CD8-positive, alpha-beta memory T cell (primary cell): ENCODE results near the gene FUT3. TPM values are rescaled to one million over a fixed set of nuclear protein-coding genes. Genes with fewer than 3 reads are reported as not detected.

Source experiments
- CTCF ChIA-PET: fragments of 350-600 bp; sonication (Branson Sonifier 250); formaldehyde crosslinking; loops from one replicate; lab custom pipeline; 2021; ENCODE audit warnings: antibody characterized with exemption; lab: Charles Lee
- POLR2A ChIA-PET: fragments of 350-600 bp; sonication (Branson Sonifier 250); formaldehyde crosslinking; loops from one replicate; lab custom pipeline; 2021; ENCODE audit warnings: antibody characterized with exemption; lab: Charles Lee
- DNase-seq, 5 donors: peaks; one replicate each; pipeline versions ENCODE4 v3.0.0 to v3.0.0-alpha.2; 2020 to 2022; ENCODE audit warnings: mixed read lengths in 1 of 5
- H3K27ac ChIP-seq: one replicate; pipeline ENCODE4 v1.7.0; 2013; ENCODE audit warnings: low read depth, mild to moderate bottlenecking, low read length, moderate library complexity
- H3K27me3 ChIP-seq: 2 replicates; pipeline ENCODE4 v1.7.0; 2013; ENCODE audit warnings: low read length, mild to moderate bottlenecking; ENCODE audit not compliant: insufficient read depth, poor library complexity, severe bottlenecking
- H3K36me3 ChIP-seq: 2 replicates; pipeline ENCODE4 v1.7.0; 2013; ENCODE audit warnings: mild to moderate bottlenecking, low read length, moderate library complexity; ENCODE audit not compliant: insufficient read depth
- H3K4me1 ChIP-seq: 2 replicates; pipeline ENCODE4 v1.7.0; 2013; ENCODE audit warnings: mild to moderate bottlenecking, low read length, moderate library complexity; ENCODE audit not compliant: insufficient read depth
- H3K4me3 ChIP-seq: 2 replicates; pipeline ENCODE4 v1.7.0; 2013; ENCODE audit warnings: mild to moderate bottlenecking, low read length
- H3K9me3 ChIP-seq: 2 replicates; pipeline ENCODE4 v1.7.0; 2013; ENCODE audit warnings: mild to moderate bottlenecking, low read length
- H3K27ac Mint-ChIP-seq, 8 donors: one replicate each; pipeline ENCODE4 v1.8.0; 2020 to 2021; ENCODE audit warnings: mixed read lengths in 8 of 8, mild to moderate bottlenecking in 6 of 8, inconsistent platforms in 3 of 8, moderate library complexity in 3 of 8
- H3K27me3 Mint-ChIP-seq, 2 donors: one replicate each; pipeline ENCODE4 v1.8.0; 2020 to 2021; ENCODE audit warnings: mixed read lengths in 2 of 2, mild to moderate bottlenecking in 1 of 2, moderate library complexity in 1 of 2
- H3K36me3 Mint-ChIP-seq, 3 donors: one replicate each; pipeline ENCODE4 v1.8.0; 2020 to 2021; ENCODE audit warnings: mixed read lengths in 3 of 3, inconsistent platforms in 1 of 3, mild to moderate bottlenecking in 1 of 3
- H3K4me1 Mint-ChIP-seq, 3 donors: one replicate each; pipeline ENCODE4 v1.8.0; 2020 to 2021; ENCODE audit warnings: mixed read lengths in 3 of 3, inconsistent platforms in 1 of 3, mild to moderate bottlenecking in 1 of 3
- H3K4me3 Mint-ChIP-seq, 7 donors: one replicate each; pipeline ENCODE4 v1.8.0; 2020 to 2021; ENCODE audit warnings: mixed read lengths in 7 of 7, mild to moderate bottlenecking in 6 of 7, moderate library complexity in 4 of 7, inconsistent platforms in 2 of 7
- H3K9me3 Mint-ChIP-seq, 5 donors: one replicate each; pipeline ENCODE4 v1.8.0; 2020 to 2022; ENCODE audit warnings: mixed read lengths in 5 of 5, mild to moderate bottlenecking in 3 of 5, moderate library complexity in 2 of 5, inconsistent platforms in 1 of 5
- polyA plus RNA-seq: library from polyadenylated mRNA; unstranded; fragments of 300-500 nt; fragmentation: Illumina TruSeq; gene quantifications from one replicate; pipeline ENCODE4 v1.2.3, GENCODE V29; 2021
- total RNA-seq, 2 experiments: library from RNA; stranded (reverse); gene quantifications; one replicate each; pipeline ENCODE4 v1.2.3, GENCODE V29; 2021

FUT3 gene
- total and polyA plus RNA-seq, 3 experiments from 2014 or later: not detected

DNA sequence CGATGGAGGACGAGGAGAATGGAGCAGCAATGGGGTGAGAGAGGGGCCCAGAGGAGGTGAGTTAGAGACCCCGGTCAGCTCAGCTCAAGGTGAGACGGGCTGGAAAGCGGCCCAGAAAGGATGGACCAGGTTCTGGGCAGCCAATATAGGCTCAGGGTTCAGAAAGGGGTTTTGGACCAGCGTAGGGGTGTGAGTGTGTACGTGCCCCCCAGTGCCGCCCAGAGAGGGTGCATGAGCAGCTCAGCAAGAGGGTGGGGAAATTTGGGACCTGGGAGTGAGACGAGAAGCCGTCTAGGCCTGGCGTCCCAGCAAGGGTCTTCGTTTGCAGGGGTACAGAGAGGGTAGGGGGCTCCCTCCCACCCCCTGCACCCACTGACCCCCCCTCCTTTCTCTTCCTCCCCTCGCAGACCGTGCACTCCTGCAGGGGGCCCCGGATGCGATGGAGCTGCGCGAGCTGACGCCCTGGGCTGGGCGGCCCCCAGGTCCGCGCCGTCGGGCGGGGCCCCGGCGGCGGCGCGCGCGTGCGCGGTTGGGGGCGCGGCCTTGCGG, 23.8 kb downstream of the FUT3 start:
- Mint-ChIP-seq H3K27ac (peak overlapping the region in 7 of 8 donors; percentile 47 to 96 (median 90)), H3K36me3 (peaks cover 0 to 2% (median 0%) of the 10 kb centered on the region in 3 donors), H3K4me3 (peak overlapping the region; percentile 72 to 95 (median 82)), H3K9me3 (peaks cover 0 to 5% (median 0%) of the 10 kb centered on the region in 5 donors), H3K4me1 (peaks cover 4 to 19% (median 4%) of the 10 kb centered on the region in 3 donors), H3K27me3 (peaks cover 3 to 11% of the 10 kb centered on the region in 2 donors)
- no peaks in the 10 kb centered on the region for H3K27me3 ChIP-seq
- H3K9me3 ChIP-seq: no peaks in the 10 kb centered on the region
- no peak for DNase-seq
- H3K27ac ChIP-seq: peak overlapping the region; percentile 77
- H3K4me1 ChIP-seq: peaks cover 19% of the 10 kb centered on the region
- ChIA-PET CTCF (interaction anchor here (0.6 to 1.2 kb wide), 2 partner anchors 23 to 1687 kb away, joined by 3 to 4 read pairs; no protein-coding TSS in a partner anchor), POLR2A (interaction anchor here (0.8 to 2.5 kb wide), 2 partner anchors 27 to 77 kb away, joined by 3 to 24 read pairs; partner anchors contain the start of genes NDUFA11 and VMAC)
- no peak overlapping the region for H3K4me3 ChIP-seq
- no peaks in the 10 kb centered on the region for H3K36me3 ChIP-seq

DNA sequence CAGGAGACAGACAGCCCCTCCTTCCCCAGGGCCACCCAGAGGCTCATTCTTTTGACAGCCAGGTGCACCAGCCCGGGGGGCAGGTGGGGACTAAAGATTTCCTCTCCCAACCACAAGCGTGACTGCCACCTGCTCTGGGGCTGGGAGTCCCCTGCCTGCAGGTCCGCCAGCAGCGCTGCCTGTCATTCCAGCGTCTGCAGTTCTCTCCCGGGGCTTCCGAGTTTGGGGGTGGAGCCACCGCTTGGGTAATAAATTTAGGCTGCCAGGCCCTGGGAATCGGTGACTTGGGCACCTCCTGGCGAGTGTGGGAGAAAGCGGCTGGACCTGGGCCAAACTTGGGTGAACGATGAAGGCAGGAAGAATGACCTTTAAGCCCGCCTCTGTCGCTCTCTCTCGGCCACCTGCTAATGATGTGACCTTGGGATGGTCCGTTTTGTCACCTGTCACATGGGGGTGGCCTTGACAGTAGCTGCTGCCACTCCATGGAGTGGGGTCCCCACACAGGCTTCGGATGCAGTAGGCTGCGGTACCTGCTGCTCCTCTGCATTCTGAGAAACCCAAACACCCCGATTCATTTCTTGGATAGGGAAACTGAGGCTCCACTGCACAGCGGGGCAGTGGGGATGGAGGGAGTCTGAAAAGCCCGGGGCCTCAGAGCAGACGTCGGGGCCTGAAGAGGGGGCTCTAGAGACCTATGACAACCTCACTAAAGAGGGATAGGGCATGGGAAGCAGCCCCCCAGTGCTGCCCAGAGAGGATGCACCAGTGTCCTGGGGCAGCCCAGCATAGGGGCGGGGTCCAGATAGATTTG, 24.5 kb downstream of the FUT3 start:
- DNase-seq: peak in 3 of 5 donors; percentile 16 to 55 (median 49)
- Histone ChIP-seq H3K27me3 (no peaks in the 10 kb centered on the region), H3K4me3 (no peak overlapping the region), H3K27ac (no peak overlapping the region), H3K36me3 (no peaks in the 10 kb centered on the region), H3K4me1 (peaks cover 19% of the 10 kb centered on the region), H3K9me3 (no peaks in the 10 kb centered on the region)
- ChIA-PET POLR2A (interaction anchor here (0.8 to 2.5 kb wide), 2 partner anchors 27 to 77 kb away, joined by 3 to 24 read pairs; partner anchors contain the start of genes NDUFA11 and VMAC), CTCF (interaction anchor here (1.2 kb wide), 1 partner anchor 23 kb away, joined by 4 read pairs; no protein-coding TSS in a partner anchor)
- H3K9me3 Mint-ChIP-seq: peaks cover 0 to 5% (median 0%) of the 10 kb centered on the region in 5 donors
- peaks cover 3 to 11% of the 10 kb centered on the region in 2 donors for H3K27me3 Mint-ChIP-seq
- H3K4me3 Mint-ChIP-seq: peak overlapping the region; percentile 72 to 87 (median 80)
- peak overlapping the region in 6 of 8 donors; percentile 76 to 96 (median 90) for H3K27ac Mint-ChIP-seq
- peaks cover 4 to 19% (median 4%) of the 10 kb centered on the region in 3 donors for H3K4me1 Mint-ChIP-seq
- H3K36me3 Mint-ChIP-seq: peaks cover 0 to 2% (median 0%) of the 10 kb centered on the region in 3 donors

DNA sequence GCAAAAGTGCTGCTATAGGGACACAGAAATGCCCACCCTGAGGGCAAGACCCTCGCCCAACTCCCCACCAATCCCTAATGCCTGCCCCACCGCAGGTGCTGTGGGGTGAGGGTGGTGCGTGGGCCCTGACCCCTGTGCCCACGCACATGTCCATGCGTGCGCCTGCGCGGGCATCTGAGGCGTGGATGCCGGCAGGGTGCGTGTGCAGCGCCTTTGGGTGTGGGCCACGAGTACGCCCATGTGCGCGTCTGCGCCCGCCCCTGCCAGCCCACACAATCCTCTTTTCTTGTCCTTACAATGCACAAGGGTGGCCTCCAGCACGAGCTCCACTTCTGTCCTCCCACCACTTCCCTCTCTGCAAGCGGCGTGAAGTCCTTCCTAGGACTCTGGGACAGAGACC, 26.1 kb downstream of the FUT3 start:
- H3K4me1 ChIP-seq: peaks cover 19% of the 10 kb centered on the region
- no peak for DNase-seq
- H3K9me3 Mint-ChIP-seq: peaks cover 0 to 5% (median 0%) of the 10 kb centered on the region in 5 donors
- peak overlapping the region in 1 of 8 donors; percentile 15 for H3K27ac Mint-ChIP-seq
- POLR2A ChIA-PET: interaction anchor here (0.6 kb wide), 1 partner anchor 21 kb away, joined by 3 read pairs; no protein-coding TSS in a partner anchor
- peaks cover 0 to 2% (median 0%) of the 10 kb centered on the region in 3 donors for H3K36me3 Mint-ChIP-seq
- no peak overlapping the region for H3K27ac ChIP-seq
- no peak overlapping the region for H3K4me3 ChIP-seq
- peaks cover 4 to 19% (median 4%) of the 10 kb centered on the region in 3 donors for H3K4me1 Mint-ChIP-seq
- H3K4me3 Mint-ChIP-seq: no peak overlapping the region
- H3K9me3 ChIP-seq: no peaks in the 10 kb centered on the region
- H3K36me3 ChIP-seq: no peaks in the 10 kb centered on the region
- H3K27me3 ChIP-seq: no peaks in the 10 kb centered on the region
- peaks cover 6 to 13% of the 10 kb centered on the region in 2 donors for H3K27me3 Mint-ChIP-seq
- CTCF ChIA-PET: no interaction called here

DNA sequence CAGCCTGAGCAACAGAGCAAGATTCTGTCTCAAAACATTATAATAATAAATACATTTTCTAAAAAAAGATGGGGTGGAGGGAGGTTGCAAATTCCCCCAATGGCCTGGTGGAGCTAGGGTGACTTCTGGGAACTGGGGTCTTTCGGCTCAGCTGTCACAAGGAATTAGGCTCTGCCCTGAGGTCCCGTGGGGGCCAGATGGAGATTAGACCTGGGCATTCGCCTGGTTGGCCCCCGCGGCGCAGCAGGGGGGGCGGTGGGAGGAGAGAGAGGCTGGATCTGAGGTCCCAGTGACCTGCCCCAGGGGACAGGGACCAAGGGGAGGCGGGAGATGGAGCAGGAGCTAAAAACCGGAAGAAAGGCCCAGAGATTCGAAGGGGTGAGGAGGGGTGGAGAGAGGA, 26.5 kb downstream of the FUT3 start:
- H3K4me3 ChIP-seq: no peak overlapping the region
- Mint-ChIP-seq H3K27ac (no peak overlapping the region), H3K27me3 (peaks cover 3 to 13% of the 10 kb centered on the region in 2 donors), H3K4me3 (no peak overlapping the region), H3K4me1 (peaks cover 4 to 19% (median 4%) of the 10 kb centered on the region in 3 donors), H3K36me3 (peaks cover 0 to 2% (median 0%) of the 10 kb centered on the region in 3 donors), H3K9me3 (peaks cover 0 to 5% (median 0%) of the 10 kb centered on the region in 5 donors)
- H3K9me3 ChIP-seq: no peaks in the 10 kb centered on the region
- no peaks in the 10 kb centered on the region for H3K27me3 ChIP-seq
- CTCF ChIA-PET: no interaction called here
- H3K27ac ChIP-seq: no peak overlapping the region
- DNase-seq: no peak
- H3K36me3 ChIP-seq: no peaks in the 10 kb centered on the region
- peaks cover 19% of the 10 kb centered on the region for H3K4me1 ChIP-seq
- POLR2A ChIA-PET: interaction anchor here (0.6 kb wide), 1 partner anchor 20 kb away, joined by 3 read pairs; no protein-coding TSS in a partner anchor

DNA sequence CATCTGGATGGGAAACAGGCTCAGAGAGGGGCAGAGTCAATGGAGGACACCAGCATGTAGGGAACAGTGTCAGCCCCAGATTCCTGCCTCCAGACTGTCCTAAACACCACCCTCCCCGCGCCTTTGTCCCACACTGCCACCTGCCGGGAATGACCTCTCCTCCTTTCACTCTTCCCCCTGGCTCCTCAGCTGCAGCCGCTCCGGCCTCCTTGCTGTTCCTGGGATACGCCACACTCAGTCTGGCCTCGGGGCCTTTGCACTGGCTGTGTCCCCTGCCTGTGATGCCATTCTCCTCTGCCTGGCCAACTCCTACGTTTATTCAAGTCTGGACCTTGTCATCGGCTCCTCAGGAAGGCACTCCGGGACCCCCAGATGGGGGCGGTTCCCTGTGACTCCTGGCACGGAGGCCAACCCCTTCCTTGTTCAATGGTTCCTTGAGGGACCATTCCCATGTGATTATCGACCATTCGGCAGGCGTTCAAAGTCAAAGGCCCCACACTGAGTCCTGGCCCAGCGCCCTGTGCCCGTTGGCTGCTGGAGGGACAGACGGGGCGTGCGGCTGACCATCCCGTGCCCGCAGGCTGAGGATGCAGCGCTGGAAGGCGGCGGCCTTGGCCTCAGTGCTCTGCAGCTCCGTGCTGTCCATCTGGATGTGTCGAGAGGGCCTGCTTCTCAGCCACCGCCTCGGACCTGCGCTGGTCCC, 27.5 kb downstream of the FUT3 start:
- H3K4me3 Mint-ChIP-seq: no peak overlapping the region
- CTCF ChIA-PET: no interaction called here
- Histone ChIP-seq H3K36me3 (no peaks in the 10 kb centered on the region), H3K27me3 (no peaks in the 10 kb centered on the region), H3K4me3 (no peak overlapping the region), H3K4me1 (peaks cover 15% of the 10 kb centered on the region), H3K9me3 (no peaks in the 10 kb centered on the region), H3K27ac (no peak overlapping the region)
- POLR2A ChIA-PET: no interaction called here
- peaks cover 4 to 17% (median 4%) of the 10 kb centered on the region in 3 donors for H3K4me1 Mint-ChIP-seq
- peaks cover 0 to 5% (median 0%) of the 10 kb centered on the region in 5 donors for H3K9me3 Mint-ChIP-seq
- no peak for DNase-seq
- peaks cover 3 to 13% of the 10 kb centered on the region in 2 donors for H3K27me3 Mint-ChIP-seq
- H3K27ac Mint-ChIP-seq: no peak overlapping the region
- peaks cover 0 to 2% (median 0%) of the 10 kb centered on the region in 3 donors for H3K36me3 Mint-ChIP-seq

DNA sequence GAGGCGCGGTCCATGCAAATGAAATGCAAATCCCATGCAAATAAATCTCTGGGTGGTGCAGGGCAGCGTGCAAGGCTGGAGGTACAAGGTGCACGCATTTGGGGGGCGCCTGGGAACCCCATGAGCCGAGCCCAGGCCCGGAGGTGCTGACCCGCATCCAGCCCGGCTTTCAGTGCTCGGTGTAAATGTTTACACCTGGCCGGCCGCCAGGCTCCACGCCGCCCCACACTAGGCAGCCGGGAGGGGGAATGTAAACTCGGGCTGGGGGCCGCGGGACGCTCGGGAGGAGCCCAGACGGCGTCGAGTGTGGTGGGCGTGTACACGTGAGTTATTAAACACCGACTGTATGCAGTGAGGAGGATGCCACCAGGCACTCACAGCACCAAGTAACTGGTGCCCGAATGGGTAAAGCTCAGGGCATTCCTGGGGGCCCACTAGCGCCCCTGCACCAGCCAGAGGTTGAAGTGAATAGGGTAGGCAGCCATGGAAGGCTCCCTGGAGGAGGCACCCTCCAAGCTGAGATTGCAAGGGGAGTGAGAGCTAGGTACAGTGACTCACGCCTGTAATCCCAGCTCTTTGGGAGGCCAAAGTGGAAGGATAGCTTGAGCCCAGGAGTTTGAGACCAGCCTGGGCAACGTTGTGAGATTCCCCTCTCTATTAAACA, 28.9 kb downstream of the FUT3 start:
- Mint-ChIP-seq H3K4me3 (no peak overlapping the region), H3K27ac (no peak overlapping the region), H3K27me3 (peaks cover 3 to 12% of the 10 kb centered on the region in 2 donors), H3K9me3 (no peaks in the 10 kb centered on the region), H3K4me1 (peaks cover 0 to 9% (median 4%) of the 10 kb centered on the region in 3 donors), H3K36me3 (no peaks in the 10 kb centered on the region)
- peaks cover 9% of the 10 kb centered on the region for H3K4me1 ChIP-seq
- no peak for DNase-seq
- no peaks in the 10 kb centered on the region for H3K36me3 ChIP-seq
- no peak overlapping the region for H3K27ac ChIP-seq
- no peaks in the 10 kb centered on the region for H3K9me3 ChIP-seq
- H3K27me3 ChIP-seq: no peaks in the 10 kb centered on the region
- ChIA-PET POLR2A (no interaction called here), CTCF (interaction anchor here (0.9 to 1.8 kb wide), 2 partner anchors 18 kb away, joined by 4 to 6 read pairs; no protein-coding TSS in a partner anchor)
- H3K4me3 ChIP-seq: no peak overlapping the region

DNA sequence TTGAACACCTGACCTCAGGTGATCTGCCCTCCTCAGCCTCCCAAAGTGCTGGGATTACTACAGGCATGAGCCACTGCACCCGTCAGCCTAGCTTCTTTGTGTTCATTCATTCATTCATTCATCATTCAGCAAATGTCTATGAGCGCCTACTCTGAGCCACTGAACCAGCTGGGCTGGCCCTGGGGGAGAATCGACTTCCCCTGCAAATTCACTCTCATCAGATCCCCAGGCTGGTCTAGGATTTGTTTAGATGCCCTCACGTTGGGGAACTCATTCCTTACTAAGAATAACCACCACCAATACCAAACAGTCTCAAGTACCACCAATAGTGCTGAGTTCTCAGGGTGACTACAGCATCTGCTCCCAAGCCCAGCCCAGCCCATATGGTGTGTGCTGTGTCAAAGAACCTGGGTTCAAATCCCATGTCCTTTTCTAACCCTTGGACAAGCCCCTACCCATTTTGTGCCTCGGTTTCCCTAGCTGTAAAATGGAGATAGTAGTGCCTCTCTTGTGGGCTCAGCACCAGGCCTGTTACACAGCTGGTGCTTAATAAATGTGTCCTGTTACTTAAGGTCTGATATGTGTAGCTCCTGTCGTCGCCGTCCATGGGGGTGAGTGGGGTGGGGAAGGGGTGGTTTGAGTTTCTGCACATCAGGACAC, 29.6 kb downstream of the FUT3 start:
- Mint-ChIP-seq H3K9me3 (no peaks in the 10 kb centered on the region), H3K4me3 (peak overlapping the region in 1 of 7 donors; percentile 63), H3K36me3 (no peaks in the 10 kb centered on the region), H3K4me1 (peaks cover 0 to 2% (median 0%) of the 10 kb centered on the region in 3 donors), H3K27me3 (peaks cover 3 to 12% of the 10 kb centered on the region in 2 donors), H3K27ac (peak overlapping the region in 1 of 8 donors; percentile 4)
- POLR2A ChIA-PET: no interaction called here
- Histone ChIP-seq H3K4me3 (no peak overlapping the region), H3K9me3 (no peaks in the 10 kb centered on the region), H3K36me3 (no peaks in the 10 kb centered on the region), H3K4me1 (peaks cover 3% of the 10 kb centered on the region), H3K27me3 (no peaks in the 10 kb centered on the region), H3K27ac (no peak overlapping the region)
- CTCF ChIA-PET: interaction anchor here (1.8 kb wide), 1 partner anchor 18 kb away, joined by 6 read pairs; no protein-coding TSS in a partner anchor
- no peak for DNase-seq
